Measurements from ENCODE around the gene USP48.
A peak's percentile ranks its signal among the peaks of the same experiment; 100 is the strongest.

Gene USP48

GRCh38 chr1:21664806-21665588 is 118.0 kb downstream of the USP48 start:
- TF ChIP-seq EZH2phosphoT487 (IDR thresholded peaks at IDR 0.05; ENCODE audit: low read depth) (no peak), CTCF (IDR thresholded peaks at IDR 0.05; ENCODE audit: low read depth, low read length) (no peak)

GRCh38 chr1:21663951-21664805 is 118.8 kb downstream of the USP48 start:
- no peaks in the 10 kb centered on the region for H3K27me3 ChIP-seq (ENCODE audit: low read depth, low read length)
- no peak overlapping the region for H3K27ac ChIP-seq (ENCODE audit: low read length)
- H3K4me3 ChIP-seq (ENCODE audit: low read length) = peak overlapping the region; percentile 53
- H3K4me1 ChIP-seq (ENCODE audit: low read length) = peaks cover 5% of the 10 kb centered on the region; the same call in 1 of the 2 replicates
- H3K36me3 ChIP-seq (replicated peaks; ENCODE audit: low read depth, low read length) = no peaks in the 10 kb centered on the region
- H2AFZ ChIP-seq (ENCODE audit: low read depth, low read length) = peak overlapping the region; percentile 67; the same call in 1 of the 2 replicates
- no peaks in the 10 kb centered on the region for H3K9me3 ChIP-seq (ENCODE audit: insufficient read depth, low read length)
- no peak for TF ChIP-seq CTCF (IDR thresholded peaks at IDR 0.05; ENCODE audit: low read depth, low read length)
- no peak for TF ChIP-seq EZH2phosphoT487 (IDR thresholded peaks at IDR 0.05; ENCODE audit: low read depth)
- peak overlapping the region; percentile 55 for H3K4me2 ChIP-seq (ENCODE audit: low read length)
- no peak overlapping the region for H3K9ac ChIP-seq (ENCODE audit: low read length)
- H4K20me1 ChIP-seq (ENCODE audit: insufficient read depth, low read length) = peaks cover 3% of the 10 kb centered on the region; the same call in 1 of the 2 replicates
- H3K79me2 ChIP-seq (ENCODE audit: low read length) = no peaks in the 10 kb centered on the region

More at GRCh38 chr1:21664806-21665588, 118.0 kb downstream of the USP48 start:
- Histone ChIP-seq H3K27me3 (ENCODE audit: low read depth, low read length) (no peaks in the 10 kb centered on the region), H3K4me2 (ENCODE audit: low read length) (no peak overlapping the region), H3K9me3 (ENCODE audit: insufficient read depth, low read length) (no peaks in the 10 kb centered on the region), H3K9ac (ENCODE audit: low read length) (no peak overlapping the region), H3K36me3 (replicated peaks; ENCODE audit: low read depth, low read length) (no peaks in the 10 kb centered on the region), H3K4me3 (ENCODE audit: low read length) (no peak overlapping the region), H3K4me1 (ENCODE audit: low read length) (peaks cover 5% of the 10 kb centered on the region; the same call in 1 of the 2 replicates), H3K27ac (ENCODE audit: low read length) (no peak overlapping the region), H3K79me2 (ENCODE audit: low read length) (no peaks in the 10 kb centered on the region), H2AFZ (ENCODE audit: low read depth, low read length) (no peak overlapping the region), H4K20me1 (ENCODE audit: insufficient read depth, low read length) (no peaks in the 10 kb centered on the region)

GRCh38 chr1:21663248-21663950 is 119.5 kb downstream of the USP48 start:
- Histone ChIP-seq H3K4me2 (ENCODE audit: low read length) (peak overlapping the region; percentile 55), H4K20me1 (ENCODE audit: insufficient read depth, low read length) (peaks cover 3% of the 10 kb centered on the region; the same call in 1 of the 2 replicates), H3K36me3 (replicated peaks; ENCODE audit: low read depth, low read length) (no peaks in the 10 kb centered on the region), H3K4me3 (ENCODE audit: low read length) (peak overlapping the region; percentile 53), H3K79me2 (ENCODE audit: low read length) (no peaks in the 10 kb centered on the region), H2AFZ (ENCODE audit: low read depth, low read length) (peak overlapping the region; percentile 67; the same call in 1 of the 2 replicates), H3K27me3 (ENCODE audit: low read depth, low read length) (no peaks in the 10 kb centered on the region), H3K27ac (ENCODE audit: low read length) (no peak overlapping the region), H3K9me3 (ENCODE audit: insufficient read depth, low read length) (no peaks in the 10 kb centered on the region), H3K4me1 (ENCODE audit: low read length) (peaks cover 5% of the 10 kb centered on the region; the same call in 1 of the 2 replicates), H3K9ac (ENCODE audit: low read length) (no peak overlapping the region)
- no peak for TF ChIP-seq CTCF (IDR thresholded peaks at IDR 0.05; ENCODE audit: low read depth, low read length)
- no peak for TF ChIP-seq EZH2phosphoT487 (IDR thresholded peaks at IDR 0.05; ENCODE audit: low read depth)
